K562 (cell line): Measurements from ENCODE around the gene MALAT1. TPM values are rescaled to one million over a fixed set of nuclear protein-coding genes. Genes with fewer than 3 reads are reported as not detected.
A peak's percentile ranks its signal among the peaks of the same experiment; 100 is the strongest.

Source experiments
- ATAC-seq: fragments of 200-7000 bp; cut with Tn5 transposase; 3 replicates; pipeline ENCODE4 v1.9.1; 2020; ENCODE audit warnings: moderate library complexity
- BruUV-seq: library from RNA; stranded (reverse); fragments of 400-500 nt; replicated peaks from 2 replicates; lab custom pipeline; 2021; lab: Mats Ljungman, UMichigan
- CTCF ChIA-PET: fragments of 300-600 bp; formaldehyde crosslinking; extraction: SDS; loops from one replicate; lab custom pipeline; 2021; ENCODE audit warnings: low intra/inter-chr PET ratio; lab: Yijun Ruan, JAX
- POLR2A ChIA-PET: fragments of 300-600, 350-650 bp; sonication (Branson Sonifier 250); formaldehyde crosslinking; extraction: SDS; loops from one replicate; lab custom pipeline; 2021; ENCODE audit warnings: antibody characterized with exemption, inconsistent platforms; lab: Yijun Ruan, JAX
- DNase-seq, 4 experiments: peaks; one replicate each; pipeline versions ENCODE4 v3.0.0 to v3.0.0-alpha.2; 2011 to 2018; ENCODE audit warnings: low spot score in 3 of 4, mixed read lengths in 3 of 4; ENCODE audit errors: extremely low read depth in 1 of 4
- FAIRE-seq: peaks from 2 replicates; lab custom pipeline; 2011; peaks lifted over from hg19 to GRCh38; lab: Jason Lieb, UNC
- H2AFZ ChIP-seq: 2 replicates; pipeline ENCODE4 v1.6.0; 2011; ENCODE audit warnings: low read depth, low read length, control low read depth, inconsistent platforms
- H3K27ac ChIP-seq: fragments of 200-600 bp; 3 replicates; pipeline ENCODE4 v1.8.0; 2011; ENCODE audit warnings: low read depth, mild to moderate bottlenecking, control low read depth, inconsistent platforms, low read length, moderate library complexity, mixed read lengths; ENCODE audit errors: extremely low read depth
- H3K27me3 ChIP-seq, 2 experiments: fragments of 300-600 bp in 1 of 2; 2 replicates in 1 of 2; 3 replicates in 1 of 2; pipeline versions ENCODE4 v1.6.0 to v1.8.0; 2011; ENCODE audit warnings: inconsistent platforms in 2 of 2, low read length in 2 of 2, mild to moderate bottlenecking in 1 of 2, mixed read lengths in 1 of 2, moderate library complexity in 1 of 2; ENCODE audit not compliant: control insufficient read depth in 2 of 2, insufficient read depth in 2 of 2
- H3K36me3 ChIP-seq: fragments of 300-600 bp; 3 replicates; pipeline ENCODE4 v1.8.0; 2011; ENCODE audit warnings: mild to moderate bottlenecking, low read length, inconsistent platforms; ENCODE audit not compliant: control insufficient read depth, insufficient read depth
- H3K4me1 ChIP-seq, 2 experiments: fragments of 200-600 bp in 1 of 2; replicated peaks in 1 of 2; 2 replicates in 1 of 2; 3 replicates in 1 of 2; pipeline versions ENCODE4 v1.5.1 to v1.8.0; 2011; ENCODE audit warnings: inconsistent platforms in 2 of 2, low read length in 2 of 2, mild to moderate bottlenecking in 1 of 2, mixed read lengths in 1 of 2, moderate library complexity in 1 of 2; ENCODE audit not compliant: control insufficient read depth in 2 of 2, insufficient read depth in 2 of 2
- H3K4me2 ChIP-seq: 2 replicates; pipeline ENCODE4 v1.6.1; 2011; ENCODE audit warnings: low read length, control low read depth, inconsistent platforms, mixed read lengths; ENCODE audit not compliant: insufficient read depth
- H3K4me3 ChIP-seq: fragments of 200-600 bp; sonication (generic), shearing (Covaris generic); 2 replicates; pipeline ENCODE4 v1.5.1; 2016; ENCODE audit warnings: control low read depth, inconsistent platforms
- H3K79me2 ChIP-seq: fragments of 200-600 bp; 3 replicates; pipeline ENCODE4 v1.8.0; 2011; ENCODE audit warnings: low read length, inconsistent platforms; ENCODE audit not compliant: control insufficient read depth, insufficient read depth
- H3K9ac ChIP-seq, 2 experiments: 2 replicates each; pipeline versions ENCODE4 v1.6.0 to v1.6.1; 2011; ENCODE audit warnings: low read depth in 2 of 2, low read length in 2 of 2, control low read depth in 1 of 2, inconsistent platforms in 1 of 2, mild to moderate bottlenecking in 1 of 2, mixed read lengths in 1 of 2; ENCODE audit not compliant: insufficient read depth in 1 of 2
- H3K9me1 ChIP-seq: one replicate; pipeline ENCODE4 v1.6.0; 2011; ENCODE audit warnings: inconsistent platforms, mild to moderate bottlenecking, low read length, moderate library complexity; ENCODE audit not compliant: control insufficient read depth, insufficient read depth
- H3K9me3 ChIP-seq: replicated peaks from 2 replicates; pipeline ENCODE4 v1.5.1; 2011; ENCODE audit warnings: low read depth, low read length, inconsistent platforms; ENCODE audit not compliant: control insufficient read depth, insufficient read depth
- H4K20me1 ChIP-seq: replicated peaks from 2 replicates; pipeline ENCODE4 v1.6.1; 2011; ENCODE audit warnings: low read length, inconsistent platforms, mixed read lengths; ENCODE audit not compliant: control insufficient read depth, insufficient read depth
- C11orf30 ChIP-seq: fragments of 450-650 bp; IDR thresholded peaks from 2 replicates; pipeline ENCODE4 v1.6.1; 2016; ENCODE audit warnings: low read depth, mild to moderate bottlenecking
- ELF1 ChIP-seq: fragments of 200-800 bp; sonication (Bioruptor generic); IDR thresholded peaks from 2 replicates; pipeline ENCODE4 v1.6.1; 2016; ENCODE audit warnings: missing genetic modification characterization, missing compliant biosample characterization
- KAT7 ChIP-seq: sonication (generic); formaldehyde crosslinking; IDR thresholded peaks from 2 replicates; pipeline ENCODE4 v1.8.0; 2022; ENCODE audit warnings: missing genetic modification reagents, mild to moderate bottlenecking, borderline replicate concordance
- NBN ChIP-seq: fragments of 450-650 bp; IDR thresholded peaks from 2 replicates; pipeline ENCODE4 v1.6.1; 2016; ENCODE audit warnings: low read depth, mild to moderate bottlenecking
- RBM14 ChIP-seq: fragments of 200-400 bp; formaldehyde crosslinking; IDR thresholded peaks from 2 replicates; pipeline ENCODE4 v1.6.1; 2018; ENCODE audit warnings: low read depth, mild to moderate bottlenecking, low read length, moderate library complexity, borderline replicate concordance; ENCODE audit not compliant: insufficient read depth
- ZC3H4 ChIP-seq: sonication (generic); formaldehyde crosslinking; IDR thresholded peaks from 2 replicates; pipeline ENCODE4 v1.9.0; 2021; ENCODE audit warnings: missing genetic modification reagents, borderline replicate concordance
- ZNF175 ChIP-seq: fragments of 200-800 bp; sonication (Bioruptor generic); IDR thresholded peaks from 2 replicates; pipeline ENCODE4 v1.6.1; 2016; ENCODE audit warnings: low read depth, mild to moderate bottlenecking, missing genetic modification characterization, missing compliant biosample characterization
- WGBS: fragments of 100-300 bp; shearing (Covaris generic); methylation state at CpG from one replicate; pipeline ENCODE4 v1.1.6; 2016; ENCODE audit warnings: low coverage, mixed read lengths; ENCODE audit not compliant: insufficient coverage; ENCODE audit errors: missing lambda C conversion rate; 5-methylcytosine and 5-hydroxymethylcytosine counted together
- in situ Hi-C: fragments of 300-500 bp; cut with MboI; formaldehyde crosslinking; loops from 4 replicates; pipeline ENCODE4 v1.15.0; 2018; ENCODE audit warnings: inconsistent platforms, mixed read lengths
- intact Hi-C: fragments of 100-400 bp; cut with micrococcal nuclease; formaldehyde crosslinking; loops from 2 replicates; pipeline ENCODE4 v1.14.2; 2022
- polyA plus RNA-seq, 8 experiments: library from polyadenylated mRNA; depleted of rRNA in 4 of 8; stranded (reverse) in 5 of 8; unstranded in 3 of 8; fragments of >200 nt; fragmentation: Nextera tagmentation in 2 of 8; fragmentation: Illumina TruSeq in 1 of 8; extraction: Ambion mirVana in 2 of 8; extraction: Trizol in 1 of 8; gene quantifications; 2 replicates each; pipeline versions ENCODE4 v1.2.1 to v1.2.3, GENCODE V29; 2011 to 2014; ENCODE audit warnings: inconsistent platforms in 1 of 8, missing spikeins in 1 of 8
- total RNA-seq, 7 experiments: library from RNA; depleted of rRNA in 6 of 7; stranded (reverse); fragments of >200 nt in 6 of 7; fragmentation: Illumina TruSeq in 2 of 7; extraction: Trizol in 2 of 7; gene quantifications; 2 replicates each; pipeline versions ENCODE4 v1.2.1 to v1.2.3, GENCODE V29; 2011 to 2021; ENCODE audit warnings: low replicate concordance in 1 of 7
- TF ChIP-seq, protein P1 (sequence below): fragments of 450-650 bp; formaldehyde crosslinking; IDR thresholded peaks from 2 replicates; pipeline ENCODE4 v1.4.0; 2020; ENCODE audit warnings: mild to moderate bottlenecking, moderate library complexity
- TF ChIP-seq, protein P2 (sequence below): fragments of 450-650 bp; formaldehyde crosslinking; IDR thresholded peaks from 2 replicates; pipeline ENCODE4 v1.4.0; 2022; ENCODE audit warnings: missing genetic modification characterization
- TF ChIP-seq, protein P3 (sequence below): fragments of 450-650 bp; formaldehyde crosslinking; IDR thresholded peaks from 2 replicates; pipeline ENCODE4 v1.4.0; 2022; ENCODE audit warnings: missing genetic modification characterization
- TF ChIP-seq, protein P4 (sequence below): sonication (generic); formaldehyde crosslinking; IDR thresholded peaks from 2 replicates; pipeline ENCODE4 v1.8.1; 2023; ENCODE audit warnings: mild to moderate bottlenecking, missing genetic modification reagents

Gene MALAT1
- total and polyA plus RNA-seq, 9 of the 15 experiments (the other 6 are each of a cell fraction or from before 2014, with no cell fraction given): 363 to 8,715 (median 2,351) TPM

DNA sequence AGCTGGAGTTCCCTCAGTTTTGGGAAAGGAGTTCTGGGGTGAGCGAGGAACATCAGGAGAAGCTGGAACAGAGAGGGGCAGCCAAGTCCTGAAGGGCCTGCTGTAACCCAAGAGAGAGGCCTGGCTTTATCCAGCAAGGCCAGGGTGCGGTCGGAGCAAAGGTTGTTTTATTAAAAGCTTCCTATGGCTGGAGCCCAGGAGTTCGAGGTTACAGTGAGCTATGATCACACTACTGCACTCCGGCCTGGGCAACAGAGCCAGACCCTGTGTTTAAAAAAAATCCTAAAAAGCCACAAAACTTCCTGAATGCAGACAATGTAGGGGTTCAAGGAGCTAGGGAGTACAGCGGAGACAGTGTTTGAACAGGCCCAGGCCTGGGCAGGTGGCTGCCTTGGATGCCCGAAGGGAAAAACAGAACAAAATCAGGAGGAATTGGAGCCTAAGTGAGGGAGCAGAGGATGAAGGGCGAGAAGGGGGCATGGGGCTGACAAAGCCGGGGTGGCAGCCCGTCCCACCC is 22.2 kb upstream of the MALAT1 start:
- no peak for DNase-seq
- ChIA-PET CTCF (no interaction called here), POLR2A (interaction anchor here (0.5 to 26.0 kb wide), 16 partner anchors 11 to 578 kb away, joined by 3 to 2118 read pairs (median 6); partner anchors contain the start of genes FRMD8, MALAT1, NEAT1 and SCYL1)
- H2AFZ ChIP-seq: no peak overlapping the region
- no peaks in the 10 kb centered on the region for H3K9me1 ChIP-seq
- H3K4me2 ChIP-seq: peak overlapping the region; percentile 98
- H4K20me1 ChIP-seq: no peaks in the 10 kb centered on the region
- H3K79me2 ChIP-seq: peaks cover 87% of the 10 kb centered on the region
- H3K9me3 ChIP-seq: no peaks in the 10 kb centered on the region
- peak overlapping the region; percentile 93 for H3K4me3 ChIP-seq
- peak overlapping the region; percentile 99 to 100 for H3K9ac ChIP-seq
- H3K4me1 ChIP-seq: peaks cover 36 to 60% of the 10 kb centered on the region in 2 experiments
- no peaks in the 10 kb centered on the region for H3K27me3 ChIP-seq
- H3K36me3 ChIP-seq: peaks cover 9% of the 10 kb centered on the region; the same call in 1 of the 3 replicates
- 3% methylated on average over 9 of the region's 10 CpGs for WGBS
- ATAC-seq: peak; percentile 0; the same call in 1 of the 3 replicates
- H3K27ac ChIP-seq: peak overlapping the region; percentile 99
- BruUV-seq: TSS peak; percentile 93
- in situ Hi-C loops: no loop called here
- intact Hi-C loops: loop anchor here (1.0 kb wide), 1 partner anchor 21 kb away; no protein-coding TSS in a partner anchor
- FAIRE-seq: no peak
- TF ChIP-seq KAT7 (CRISPR knock-in tag) (peak; percentile 27; the same call in 1 of the 2 replicates), RBM14 (no peak), ELF1 (tag) (0 out of 2 replicates have a peak, but pooled peaks have one; percentile 1), C11orf30 (no peak), ZNF175 (CRISPR knock-in tag) (0 out of 2 replicates have a peak, but pooled peaks have one; percentile 32), NBN (no peak), ZC3H4 (peak; percentile 86)
- TF ChIP-seq, protein P1, sequence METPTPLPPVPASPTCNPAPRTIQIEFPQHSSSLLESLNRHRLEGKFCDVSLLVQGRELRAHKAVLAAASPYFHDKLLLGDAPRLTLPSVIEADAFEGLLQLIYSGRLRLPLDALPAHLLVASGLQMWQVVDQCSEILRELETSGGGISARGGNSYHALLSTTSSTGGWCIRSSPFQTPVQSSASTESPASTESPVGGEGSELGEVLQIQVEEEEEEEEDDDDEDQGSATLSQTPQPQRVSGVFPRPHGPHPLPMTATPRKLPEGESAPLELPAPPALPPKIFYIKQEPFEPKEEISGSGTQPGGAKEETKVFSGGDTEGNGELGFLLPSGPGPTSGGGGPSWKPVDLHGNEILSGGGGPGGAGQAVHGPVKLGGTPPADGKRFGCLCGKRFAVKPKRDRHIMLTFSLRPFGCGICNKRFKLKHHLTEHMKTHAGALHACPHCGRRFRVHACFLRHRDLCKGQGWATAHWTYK (CRISPR knock-in tag): no peak
- TF ChIP-seq, protein P2, sequence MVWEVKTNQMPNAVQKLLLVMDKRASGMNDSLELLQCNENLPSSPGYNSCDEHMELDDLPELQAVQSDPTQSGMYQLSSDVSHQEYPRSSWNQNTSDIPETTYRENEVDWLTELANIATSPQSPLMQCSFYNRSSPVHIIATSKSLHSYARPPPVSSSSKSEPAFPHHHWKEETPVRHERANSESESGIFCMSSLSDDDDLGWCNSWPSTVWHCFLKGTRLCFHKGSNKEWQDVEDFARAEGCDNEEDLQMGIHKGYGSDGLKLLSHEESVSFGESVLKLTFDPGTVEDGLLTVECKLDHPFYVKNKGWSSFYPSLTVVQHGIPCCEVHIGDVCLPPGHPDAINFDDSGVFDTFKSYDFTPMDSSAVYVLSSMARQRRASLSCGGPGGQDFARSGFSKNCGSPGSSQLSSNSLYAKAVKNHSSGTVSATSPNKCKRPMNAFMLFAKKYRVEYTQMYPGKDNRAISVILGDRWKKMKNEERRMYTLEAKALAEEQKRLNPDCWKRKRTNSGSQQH: 0 out of 2 replicates have a peak, but pooled peaks have one; percentile 5
- TF ChIP-seq, protein P3, sequence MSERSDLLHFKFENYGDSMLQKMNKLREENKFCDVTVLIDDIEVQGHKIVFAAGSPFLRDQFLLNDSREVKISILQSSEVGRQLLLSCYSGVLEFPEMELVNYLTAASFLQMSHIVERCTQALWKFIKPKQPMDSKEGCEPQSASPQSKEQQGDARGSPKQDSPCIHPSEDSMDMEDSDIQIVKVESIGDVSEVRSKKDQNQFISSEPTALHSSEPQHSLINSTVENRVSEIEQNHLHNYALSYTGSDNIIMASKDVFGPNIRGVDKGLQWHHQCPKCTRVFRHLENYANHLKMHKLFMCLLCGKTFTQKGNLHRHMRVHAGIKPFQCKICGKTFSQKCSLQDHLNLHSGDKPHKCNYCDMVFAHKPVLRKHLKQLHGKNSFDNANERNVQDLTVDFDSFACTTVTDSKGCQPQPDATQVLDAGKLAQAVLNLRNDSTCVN (CRISPR knock-in tag): peak; percentile 3; the same call in 1 of the 2 replicates
- TF ChIP-seq, protein P4, sequence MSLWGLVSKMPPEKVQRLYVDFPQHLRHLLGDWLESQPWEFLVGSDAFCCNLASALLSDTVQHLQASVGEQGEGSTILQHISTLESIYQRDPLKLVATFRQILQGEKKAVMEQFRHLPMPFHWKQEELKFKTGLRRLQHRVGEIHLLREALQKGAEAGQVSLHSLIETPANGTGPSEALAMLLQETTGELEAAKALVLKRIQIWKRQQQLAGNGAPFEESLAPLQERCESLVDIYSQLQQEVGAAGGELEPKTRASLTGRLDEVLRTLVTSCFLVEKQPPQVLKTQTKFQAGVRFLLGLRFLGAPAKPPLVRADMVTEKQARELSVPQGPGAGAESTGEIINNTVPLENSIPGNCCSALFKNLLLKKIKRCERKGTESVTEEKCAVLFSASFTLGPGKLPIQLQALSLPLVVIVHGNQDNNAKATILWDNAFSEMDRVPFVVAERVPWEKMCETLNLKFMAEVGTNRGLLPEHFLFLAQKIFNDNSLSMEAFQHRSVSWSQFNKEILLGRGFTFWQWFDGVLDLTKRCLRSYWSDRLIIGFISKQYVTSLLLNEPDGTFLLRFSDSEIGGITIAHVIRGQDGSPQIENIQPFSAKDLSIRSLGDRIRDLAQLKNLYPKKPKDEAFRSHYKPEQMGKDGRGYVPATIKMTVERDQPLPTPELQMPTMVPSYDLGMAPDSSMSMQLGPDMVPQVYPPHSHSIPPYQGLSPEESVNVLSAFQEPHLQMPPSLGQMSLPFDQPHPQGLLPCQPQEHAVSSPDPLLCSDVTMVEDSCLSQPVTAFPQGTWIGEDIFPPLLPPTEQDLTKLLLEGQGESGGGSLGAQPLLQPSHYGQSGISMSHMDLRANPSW (CRISPR knock-in tag): no peak
